AG04449 (cell line): ENCODE data around the gene GTF2E1.

ENCODE experiments used
- CTCF ChIA-PET: fragments of 350-600 bp; formaldehyde crosslinking; extraction: SDS; loops from one replicate; lab custom pipeline; 2021; ENCODE audit warnings: antibody characterized with exemption; lab: Yijun Ruan, JAX
- POLR2A ChIA-PET: fragments of 400-600, 350-600 bp; formaldehyde crosslinking; extraction: SDS; loops from one replicate; lab custom pipeline; 2020; ENCODE audit warnings: antibody characterized with exemption, inconsistent platforms; lab: Yijun Ruan, JAX
- DNase-seq: peaks from one replicate; pipeline ENCODE4 v3.0.0-alpha.2; 2010; ENCODE audit warnings: low read depth, low spot score
- H3K4me3 ChIP-seq: 2 replicates; pipeline ENCODE4 v1.5.1; 2011; ENCODE audit warnings: low read depth, mild to moderate bottlenecking, control low read depth, low read length
- TF ChIP-seq, protein P1 (sequence below): IDR thresholded peaks from one replicate; pipeline ENCODE4 v1.5.1; 2011; ENCODE audit warnings: mild to moderate bottlenecking, moderate library complexity, low read length, control low read depth, inconsistent platforms; ENCODE audit not compliant: insufficient read depth; ENCODE audit errors: missing control alignments

The GTF2E1 gene

DNA sequence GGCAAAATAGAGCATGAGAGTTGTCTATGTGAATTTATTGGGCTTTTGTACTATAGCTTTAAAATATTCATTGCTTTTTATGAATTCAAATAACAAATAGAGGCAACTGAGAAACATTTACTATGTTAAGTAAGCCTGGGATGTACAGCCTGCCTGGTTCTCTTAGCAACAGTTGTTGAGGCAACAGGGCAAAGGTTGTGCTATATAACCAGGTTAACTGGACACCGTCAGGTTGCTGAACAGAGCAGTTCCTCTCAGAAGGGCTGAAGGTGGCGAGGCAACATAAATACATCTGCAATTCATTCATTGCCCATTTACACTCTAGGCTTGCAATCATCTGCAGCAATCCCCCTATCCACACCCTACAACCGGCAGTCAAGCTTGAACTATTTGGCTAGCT lies 78.2 kb downstream of the GTF2E1 start:
- no peak overlapping the region for H3K4me3 ChIP-seq
- ChIA-PET CTCF (interaction anchor here (0.7 to 2.4 kb wide), 5 partner anchors 23 to 262 kb away, joined by 3 to 8 read pairs (median 5); no protein-coding TSS in a partner anchor), POLR2A (no interaction called here)
- DNase-seq, result no peak
- TF ChIP-seq, protein P1, sequence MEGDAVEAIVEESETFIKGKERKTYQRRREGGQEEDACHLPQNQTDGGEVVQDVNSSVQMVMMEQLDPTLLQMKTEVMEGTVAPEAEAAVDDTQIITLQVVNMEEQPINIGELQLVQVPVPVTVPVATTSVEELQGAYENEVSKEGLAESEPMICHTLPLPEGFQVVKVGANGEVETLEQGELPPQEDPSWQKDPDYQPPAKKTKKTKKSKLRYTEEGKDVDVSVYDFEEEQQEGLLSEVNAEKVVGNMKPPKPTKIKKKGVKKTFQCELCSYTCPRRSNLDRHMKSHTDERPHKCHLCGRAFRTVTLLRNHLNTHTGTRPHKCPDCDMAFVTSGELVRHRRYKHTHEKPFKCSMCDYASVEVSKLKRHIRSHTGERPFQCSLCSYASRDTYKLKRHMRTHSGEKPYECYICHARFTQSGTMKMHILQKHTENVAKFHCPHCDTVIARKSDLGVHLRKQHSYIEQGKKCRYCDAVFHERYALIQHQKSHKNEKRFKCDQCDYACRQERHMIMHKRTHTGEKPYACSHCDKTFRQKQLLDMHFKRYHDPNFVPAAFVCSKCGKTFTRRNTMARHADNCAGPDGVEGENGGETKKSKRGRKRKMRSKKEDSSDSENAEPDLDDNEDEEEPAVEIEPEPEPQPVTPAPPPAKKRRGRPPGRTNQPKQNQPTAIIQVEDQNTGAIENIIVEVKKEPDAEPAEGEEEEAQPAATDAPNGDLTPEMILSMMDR, result no peak

DNA sequence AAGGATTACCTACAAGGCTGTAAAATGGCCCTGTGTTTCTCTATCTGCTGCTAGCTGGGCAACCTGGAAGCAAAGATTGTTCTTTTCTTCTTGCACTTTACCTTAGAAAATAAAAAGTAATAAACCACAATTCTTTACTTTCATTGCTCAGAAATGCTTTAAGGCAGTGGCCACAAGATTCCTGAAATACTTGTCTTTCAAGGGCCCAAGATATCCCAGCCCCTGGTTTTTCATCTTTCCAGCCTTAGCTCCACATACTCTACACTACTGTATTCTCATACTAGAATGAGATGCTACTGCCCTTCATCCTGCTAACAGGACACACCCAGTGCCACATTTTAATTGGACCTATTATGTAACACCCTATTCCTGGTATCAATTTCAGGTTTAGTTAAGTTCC lies 78.9 kb downstream of the GTF2E1 start:
- DNase-seq, result no peak
- ChIA-PET CTCF (interaction anchor here (1.4 to 2.4 kb wide), 4 partner anchors 24 to 263 kb away, joined by 3 to 8 read pairs (median 4); no protein-coding TSS in a partner anchor), POLR2A (interaction anchor here (0.6 kb wide), 1 partner anchor 36 kb away, joined by 3 read pairs; no protein-coding TSS in a partner anchor)
- H3K4me3 ChIP-seq, result no peak overlapping the region
- TF ChIP-seq, protein P1, result no peak

DNA sequence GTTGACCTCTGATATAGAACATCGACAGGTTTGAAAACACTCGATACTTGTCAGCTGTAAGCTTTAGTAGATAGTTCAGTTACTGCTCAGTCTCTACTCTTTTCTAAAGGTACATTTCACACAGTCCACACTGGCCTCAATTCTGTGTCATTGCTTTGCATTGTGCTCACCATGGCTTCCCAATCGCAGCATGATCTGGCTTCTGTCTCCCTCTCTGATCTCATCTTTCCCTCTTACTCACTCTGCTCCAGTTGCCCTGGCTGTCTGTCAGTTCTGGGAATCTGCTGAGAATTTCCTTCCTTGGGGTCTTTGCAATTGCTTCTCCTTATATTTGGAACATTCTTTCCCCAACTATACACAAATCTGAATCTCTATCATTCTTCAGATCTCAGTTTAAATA lies 80.6 kb downstream of the GTF2E1 start:
- ChIA-PET POLR2A (no interaction called here), CTCF (interaction anchor here (2.4 kb wide), 1 partner anchor 28 kb away, joined by 8 read pairs; no protein-coding TSS in a partner anchor)
- no peak overlapping the region for H3K4me3 ChIP-seq
- DNase-seq, result no peak
- TF ChIP-seq, protein P1, result no peak

DNA sequence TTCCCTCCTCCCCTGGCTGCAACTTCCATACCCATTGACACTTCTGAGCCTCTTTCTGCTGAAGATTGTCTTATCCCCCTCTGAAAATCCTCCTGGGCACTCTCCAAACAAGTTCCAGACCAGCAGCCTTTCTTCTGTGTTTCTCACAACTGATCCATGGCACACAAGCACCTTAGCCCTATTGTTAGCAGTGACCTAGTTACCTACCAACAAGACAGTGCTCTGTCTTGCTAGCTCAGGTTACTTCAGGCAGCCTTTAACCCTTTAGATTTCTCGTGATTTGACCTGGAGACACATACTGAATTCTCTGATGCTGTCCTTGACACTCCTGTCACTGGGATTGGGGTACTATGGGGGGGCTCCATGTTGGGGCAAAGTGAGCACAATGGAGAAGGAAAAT lies 82.1 kb downstream of the GTF2E1 start:
- ChIA-PET CTCF (interaction anchor here (3.2 kb wide), 1 partner anchor 30 kb away, joined by 15 read pairs; no protein-coding TSS in a partner anchor), POLR2A (no interaction called here)
- TF ChIP-seq, protein P1, result no peak
- no peak overlapping the region for H3K4me3 ChIP-seq
- no peak for DNase-seq

DNA sequence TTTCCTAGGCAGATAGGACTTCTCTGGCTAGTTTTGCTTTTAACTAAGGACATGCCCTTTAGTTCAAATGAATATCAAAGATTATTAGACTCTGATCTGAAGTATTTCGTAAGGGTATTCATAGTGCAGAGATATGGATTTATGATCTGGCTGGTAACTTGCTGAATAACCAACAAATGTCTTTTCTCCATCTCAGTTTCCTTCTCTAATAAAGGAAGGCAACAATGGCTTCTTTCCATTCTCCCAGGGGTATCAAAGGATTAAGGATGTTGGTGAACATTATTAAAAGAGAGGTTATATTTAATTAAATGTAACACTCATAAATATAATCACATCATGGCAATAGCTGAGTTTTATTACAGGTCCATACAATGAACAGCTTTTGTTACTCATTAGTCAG lies 86.3 kb downstream of the GTF2E1 start:
- DNase-seq, result no peak
- POLR2A ChIA-PET, result no interaction called here
- TF ChIP-seq, protein P1, result no peak
- CTCF ChIA-PET, result interaction anchor here (2.1 kb wide), 1 partner anchor 34 kb away, joined by 7 read pairs; no protein-coding TSS in a partner anchor
- no peak overlapping the region for H3K4me3 ChIP-seq

DNA sequence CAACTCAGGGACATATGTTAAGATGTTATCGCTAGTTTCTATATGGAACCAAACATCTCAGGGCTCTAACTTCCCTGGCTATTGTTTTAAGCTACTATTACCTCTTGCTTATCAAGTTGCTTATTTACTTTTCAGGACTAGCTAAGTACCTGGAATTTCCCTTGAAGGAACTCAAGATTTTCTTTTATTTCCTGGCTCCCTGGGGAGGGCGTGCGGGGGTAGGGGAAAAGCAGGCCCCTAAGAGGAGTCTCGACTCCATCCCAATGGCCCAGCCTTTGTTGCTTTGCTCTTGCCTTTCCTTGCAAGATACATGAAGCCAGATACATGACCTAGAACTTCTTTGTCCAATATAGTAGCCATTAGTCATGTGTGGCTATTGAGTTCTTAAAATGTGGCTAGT lies 88.5 kb downstream of the GTF2E1 start:
- TF ChIP-seq, protein P1, result no peak
- no peak for DNase-seq
- no peak overlapping the region for H3K4me3 ChIP-seq
- ChIA-PET CTCF (no interaction called here), POLR2A (no interaction called here)
